Trophoblast cell (in vitro differentiated cells and primary cell): ENCODE results near the gene CELF5.
"Not testable (repeated sequence)": the region's sequence is repeated elsewhere in the genome, so short reads cannot be mapped to it uniquely, and the experiment has no call there.

Source experiments
- DNase-seq, 2 donors: peaks; one replicate each; pipeline ENCODE4 v3.0.0-alpha.2; 2016
- H2AFZ ChIP-seq: 2 replicates; pipeline ENCODE4 v1.6.1; 2013; ENCODE audit warnings: low read length, moderate library complexity, mild to moderate bottlenecking; ENCODE audit not compliant: insufficient read depth, poor library complexity
- H2AK5ac ChIP-seq: 2 replicates; pipeline ENCODE4 v1.6.1; 2013; ENCODE audit warnings: mild to moderate bottlenecking, low read length
- H2BK120ac ChIP-seq: 2 replicates; pipeline ENCODE4 v1.6.1; 2013; ENCODE audit warnings: low read length, mild to moderate bottlenecking, moderate library complexity; ENCODE audit not compliant: insufficient read depth, poor library complexity
- H2BK12ac ChIP-seq: 2 replicates; pipeline ENCODE4 v1.6.1; 2013; ENCODE audit warnings: mild to moderate bottlenecking, low read length, moderate library complexity
- H2BK5ac ChIP-seq: 2 replicates; pipeline ENCODE4 v1.6.1; 2013; ENCODE audit warnings: low read length, low read depth, moderate library complexity, mild to moderate bottlenecking; ENCODE audit not compliant: poor library complexity
- H3K14ac ChIP-seq: 2 replicates; pipeline ENCODE4 v1.6.1; 2013; ENCODE audit warnings: mild to moderate bottlenecking, low read length
- H3K18ac ChIP-seq: 2 replicates; pipeline ENCODE4 v1.6.1; 2013; ENCODE audit warnings: mild to moderate bottlenecking, low read length
- H3K23ac ChIP-seq: 2 replicates; pipeline ENCODE4 v1.6.1; 2013; ENCODE audit warnings: low read length
- H3K27ac ChIP-seq: 2 replicates; pipeline ENCODE4 v1.5.1; 2013; ENCODE audit warnings: low read depth, mild to moderate bottlenecking, inconsistent platforms, low read length, moderate library complexity
- H3K27me3 ChIP-seq: 2 replicates; pipeline ENCODE4 v1.6.1; 2013; ENCODE audit warnings: inconsistent platforms, mild to moderate bottlenecking, low read length, moderate library complexity; ENCODE audit not compliant: insufficient read depth
- H3K36me3 ChIP-seq, 2 experiments: 1 replicate in 1 of 2; 2 replicates in 1 of 2; pipeline ENCODE4 v1.6.1; 2013; ENCODE audit warnings: low read length in 2 of 2, mild to moderate bottlenecking in 2 of 2, moderate library complexity in 1 of 2; ENCODE audit not compliant: insufficient read depth in 2 of 2, control insufficient read depth in 1 of 2
- H3K4ac ChIP-seq: 2 replicates; pipeline ENCODE4 v1.6.1; 2013; ENCODE audit warnings: low read depth, mild to moderate bottlenecking, low read length, moderate library complexity
- H3K4me1 ChIP-seq, 2 experiments: 1 replicate in 1 of 2; 2 replicates in 1 of 2; pipeline ENCODE4 v1.6.1; 2013; ENCODE audit warnings: low read length in 2 of 2, mild to moderate bottlenecking in 2 of 2, moderate library complexity in 1 of 2; ENCODE audit not compliant: insufficient read depth in 2 of 2, control insufficient read depth in 1 of 2
- H3K4me2 ChIP-seq: 2 replicates; pipeline ENCODE4 v1.6.1; 2013; ENCODE audit warnings: inconsistent platforms, mild to moderate bottlenecking, low read length, moderate library complexity
- H3K4me3 ChIP-seq: 2 replicates; pipeline ENCODE4 v1.5.1; 2013; ENCODE audit warnings: mild to moderate bottlenecking, low read depth, low read length, inconsistent platforms
- H3K79me1 ChIP-seq: one replicate; pipeline ENCODE4 v1.6.1; 2013; ENCODE audit warnings: low read length
- H3K79me2 ChIP-seq: 2 replicates; pipeline ENCODE4 v1.6.1; 2013; ENCODE audit warnings: low read length, mild to moderate bottlenecking; ENCODE audit not compliant: control insufficient read depth, insufficient read depth, poor library complexity
- H3K9ac ChIP-seq: 2 replicates; pipeline ENCODE4 v1.6.1; 2013; ENCODE audit warnings: mild to moderate bottlenecking, low read length
- H3K9me3 ChIP-seq: 2 replicates; pipeline ENCODE4 v1.6.1; 2013; ENCODE audit warnings: low read depth, mild to moderate bottlenecking, control low read depth, inconsistent platforms, low read length; ENCODE audit not compliant: insufficient read depth
- H4K12ac ChIP-seq: 2 replicates; pipeline ENCODE4 v1.6.1; 2013; ENCODE audit warnings: low read depth, mild to moderate bottlenecking, low read length, moderate library complexity
- H4K8ac ChIP-seq: 2 replicates; pipeline ENCODE4 v1.6.1; 2013; ENCODE audit warnings: low read depth, mild to moderate bottlenecking, low read length, moderate library complexity
- H4K91ac ChIP-seq: one replicate; pipeline ENCODE4 v1.6.1; 2013; ENCODE audit warnings: low read depth, mild to moderate bottlenecking, low read length, moderate library complexity
- WGBS: extraction: QIAGEN DNeasy Blood & Tissue Kit; methylation state at CpG from one replicate; pipeline ENCODE4 v1.1.7; 2013; ENCODE audit warnings: missing lambda C conversion rate; ENCODE audit not compliant: insufficient read length, insufficient coverage; ENCODE audit errors: extremely low coverage; 5-methylcytosine and 5-hydroxymethylcytosine counted together

CELF5 gene

GRCh38 chr19:3298853-3299449 is 74.5 kb downstream of the CELF5 start:
- Histone ChIP-seq H2BK12ac (no peak overlapping the region), H2AFZ (no peak overlapping the region), H3K9ac (no peak overlapping the region), H3K23ac (no peak overlapping the region), H3K18ac (no peak overlapping the region), H3K27me3 (peaks cover 3% of the 10 kb centered on the region), H3K79me1 (no peaks in the 10 kb centered on the region), H3K9me3 (peaks cover 4% of the 10 kb centered on the region), H3K14ac (no peak overlapping the region), H3K4ac (no peak overlapping the region), H4K12ac (no peak overlapping the region), H3K36me3 (no peaks in the 10 kb centered on the region), H4K91ac (no peak overlapping the region), H3K27ac (no peak overlapping the region), H4K8ac (no peak overlapping the region), H2BK120ac (no peak overlapping the region), H2BK5ac (no peak overlapping the region), H3K4me1 (no peaks in the 10 kb centered on the region), H2AK5ac (no peak overlapping the region), H3K79me2 (no peaks in the 10 kb centered on the region), H3K4me3 (no peak overlapping the region), H3K4me2 (no peak overlapping the region)
- no peak for DNase-seq
- no CpG with 5 or more reads among the region's 6 CpGs for WGBS

GRCh38 chr19:3300566-3300965 is 76.1 kb downstream of the CELF5 start:
- not testable (repeated sequence) for H2AK5ac ChIP-seq, H3K9me3 ChIP-seq

GRCh38 chr19:3302755-3303154 is 78.3 kb downstream of the CELF5 start:
- Histone ChIP-seq H2AFZ (no peak overlapping the region), H3K4me3 (no peak overlapping the region), H3K23ac (no peak overlapping the region), H3K79me1 (no peaks in the 10 kb centered on the region), H3K4me1 (no peaks in the 10 kb centered on the region), H3K18ac (no peak overlapping the region), H4K12ac (no peak overlapping the region), H3K14ac (no peak overlapping the region), H2AK5ac (no peak overlapping the region), H3K9ac (no peak overlapping the region), H3K79me2 (no peaks in the 10 kb centered on the region), H3K4me2 (no peak overlapping the region), H3K27me3 (peaks cover 3% of the 10 kb centered on the region), H3K4ac (no peak overlapping the region), H2BK12ac (no peak overlapping the region), H3K9me3 (peaks cover 4% of the 10 kb centered on the region), H2BK5ac (no peak overlapping the region), H2BK120ac (no peak overlapping the region), H3K36me3 (no peaks in the 10 kb centered on the region), H4K91ac (no peak overlapping the region), H3K27ac (no peak overlapping the region), H4K8ac (no peak overlapping the region)
- no CpG with 5 or more reads among the region's 3 CpGs for WGBS
- DNase-seq = no peak

More at GRCh38 chr19:3300566-3300965, 76.1 kb downstream of the CELF5 start:
- H3K4ac ChIP-seq, H3K4me1 ChIP-seq, H2BK12ac ChIP-seq, H3K27ac ChIP-seq, H3K36me3 ChIP-seq, H3K23ac ChIP-seq, H3K9ac ChIP-seq, DNase-seq, H3K79me2 ChIP-seq, H2AFZ ChIP-seq, H2BK5ac ChIP-seq, H4K91ac ChIP-seq, H3K4me2 ChIP-seq, H3K27me3 ChIP-seq, H3K79me1 ChIP-seq, H3K14ac ChIP-seq, H2BK120ac ChIP-seq, H3K18ac ChIP-seq, H4K8ac ChIP-seq, H4K12ac ChIP-seq, H3K4me3 ChIP-seq: not testable (repeated sequence)
- no CpG with 5 or more reads among the region's 8 CpGs for WGBS

- no peak overlapping the region for H2BK5ac ChIP-seq
- H3K36me3 ChIP-seq = no peaks in the 10 kb centered on the region
- no peak overlapping the region for H3K9ac ChIP-seq
- H2BK12ac ChIP-seq = no peak overlapping the region
- H3K9me3 ChIP-seq = peaks cover 7% of the 10 kb centered on the region
- no peak overlapping the region for H2AFZ ChIP-seq
- H4K91ac ChIP-seq = no peak overlapping the region
- no peaks in the 10 kb centered on the region for H3K79me2 ChIP-seq
- DNase-seq = peak; percentile 60 to 93
- H3K4me2 ChIP-seq = no peak overlapping the region
- no peak overlapping the region for H2BK120ac ChIP-seq
- H3K27ac ChIP-seq = no peak overlapping the region
- H3K18ac ChIP-seq = no peak overlapping the region
- H3K79me1 ChIP-seq = no peaks in the 10 kb centered on the region
- H3K4me1 ChIP-seq = no peaks in the 10 kb centered on the region
- H3K4ac ChIP-seq = no peak overlapping the region
- no peaks in the 10 kb centered on the region for H3K27me3 ChIP-seq
- no CpG with 5 or more reads among the region's 22 CpGs for WGBS
- H4K8ac ChIP-seq = no peak overlapping the region
- H2AK5ac ChIP-seq = no peak overlapping the region
- no peak overlapping the region for H3K4me3 ChIP-seq
- H3K23ac ChIP-seq = no peak overlapping the region
- H4K12ac ChIP-seq = no peak overlapping the region
- no peak overlapping the region for H3K14ac ChIP-seq
Observed at GRCh38 chr19:3304871-3305423, 80.5 kb downstream of the CELF5 start.
